Left lobe of liver (tissue), 2 donors: Measurements from ENCODE around the gene LTBP1. TPM values are rescaled to one million over a fixed set of nuclear protein-coding genes. Genes with fewer than 3 reads are reported as not detected.
"Not testable (repeated sequence)": the region's sequence is repeated elsewhere in the genome, so short reads cannot be mapped to it uniquely, and the experiment has no call there.

ENCODE experiments used
- ATAC-seq: fragments of 200-7000 bp; cut with Tn5 transposase; one replicate; pipeline ENCODE4 v1.9.1; 2020; ENCODE audit warnings: mild to moderate bottlenecking, moderate library complexity
- DNase-seq: peaks from one replicate; pipeline ENCODE4 v3.0.0-alpha.2; 2020; ENCODE audit warnings: low spot score
- total RNA-seq: library from RNA; stranded (reverse); gene quantifications from one replicate; pipeline ENCODE4 v1.2.1, GENCODE V29; 2021
- donor health status: DM: no; HTN: no; CAD: no; lungs with moderate emphysema.
- donor health status: DM: no; HTN: yes; CAD: no.

The LTBP1 gene
- total RNA-seq, 1 donor from 2014 or later = 5.8 TPM

DNA sequence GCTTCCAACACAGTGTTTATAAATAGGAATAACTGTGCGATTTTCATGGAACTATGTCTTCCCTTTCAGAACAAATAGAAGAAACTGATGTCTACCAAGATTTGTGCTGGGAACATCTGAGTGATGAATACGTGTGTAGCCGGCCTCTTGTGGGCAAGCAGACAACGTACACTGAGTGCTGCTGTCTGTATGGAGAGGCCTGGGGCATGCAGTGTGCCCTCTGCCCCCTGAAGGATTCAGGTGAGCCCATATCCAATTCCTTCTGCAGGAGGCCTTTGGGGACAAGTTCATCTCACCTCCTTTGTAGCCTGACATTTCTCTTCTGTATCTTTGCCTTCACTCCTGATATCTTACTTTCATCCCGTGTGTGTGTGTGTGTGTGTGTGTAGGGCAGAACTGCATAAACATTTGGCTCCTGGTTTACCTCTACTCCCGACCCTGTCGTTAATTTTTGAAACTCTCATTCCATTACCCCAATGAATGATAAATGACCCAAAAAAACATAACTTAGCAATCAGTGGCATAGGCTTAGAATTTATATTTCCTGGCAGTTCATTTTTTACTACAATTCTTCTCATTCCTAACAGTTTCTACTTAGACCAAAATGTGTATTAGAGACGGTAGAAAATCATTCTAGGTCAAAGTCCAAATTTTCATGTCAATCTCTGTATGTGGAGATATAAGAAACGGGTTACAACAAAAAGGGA lies 418.7 kb downstream of the LTBP1 start:
- ATAC-seq = no peak
- DNase-seq = no peak

DNA sequence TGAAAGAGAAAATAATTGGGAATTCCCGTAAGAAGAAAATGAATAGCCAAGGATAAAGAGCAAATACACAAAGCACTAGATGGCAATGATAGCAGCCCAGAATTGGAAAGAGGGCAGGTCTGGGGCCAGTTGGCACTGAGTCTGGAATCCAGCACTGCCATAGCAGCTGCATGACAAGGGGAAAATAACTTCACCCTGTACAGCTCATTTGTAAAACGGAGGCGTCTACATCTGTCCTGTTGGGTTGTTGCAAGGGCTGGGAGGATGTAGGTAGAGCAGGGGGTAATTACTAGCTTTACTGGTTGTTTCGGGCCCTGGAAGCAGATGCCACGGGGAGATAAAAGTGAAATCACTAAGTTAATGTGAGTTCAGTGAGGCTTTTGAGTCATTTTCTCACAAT lies 419.7 kb downstream of the LTBP1 start:
- peak; percentile 61 for ATAC-seq
- DNase-seq = no peak

DNA sequence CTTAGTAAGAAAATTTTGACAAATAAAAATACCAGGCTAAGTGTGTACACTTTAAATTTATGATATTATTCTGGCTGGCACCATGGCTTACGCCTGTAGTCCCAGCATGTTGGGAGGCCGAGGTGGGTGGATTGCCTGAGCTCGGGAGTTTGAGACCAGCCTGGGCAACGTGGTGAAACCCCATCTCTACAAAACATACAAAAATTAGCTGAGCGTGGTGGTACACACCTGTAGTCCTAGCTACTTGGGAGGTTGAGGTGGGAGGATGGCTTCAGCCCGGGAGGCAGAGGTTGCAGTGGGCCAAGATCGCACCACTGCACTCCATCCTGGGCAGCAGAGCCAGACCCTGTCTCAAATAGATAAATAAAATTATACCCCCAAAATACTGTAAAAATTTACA lies 421.8 kb downstream of the LTBP1 start:
- DNase-seq, ATAC-seq: not testable (repeated sequence)

DNA sequence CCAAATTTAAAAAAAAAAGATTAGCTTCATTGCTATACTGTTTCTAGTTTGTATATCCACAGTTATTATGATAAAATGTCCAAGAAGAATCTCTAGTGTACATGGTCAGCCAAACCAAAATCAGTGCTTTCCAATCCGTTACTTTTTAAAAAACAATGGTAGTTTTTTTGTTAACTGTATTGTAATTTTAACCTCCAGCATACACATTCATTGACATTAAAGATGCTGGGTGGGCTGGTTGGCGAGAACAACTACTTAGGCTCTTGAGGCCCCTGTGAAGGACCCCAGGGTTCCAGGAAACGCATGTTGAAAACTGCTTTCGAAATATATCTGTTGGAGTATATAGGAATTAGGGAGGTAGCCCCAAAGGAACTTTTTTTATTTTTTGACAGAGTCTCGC lies 422.4 kb downstream of the LTBP1 start:
- ATAC-seq = no peak
- no peak for DNase-seq

DNA sequence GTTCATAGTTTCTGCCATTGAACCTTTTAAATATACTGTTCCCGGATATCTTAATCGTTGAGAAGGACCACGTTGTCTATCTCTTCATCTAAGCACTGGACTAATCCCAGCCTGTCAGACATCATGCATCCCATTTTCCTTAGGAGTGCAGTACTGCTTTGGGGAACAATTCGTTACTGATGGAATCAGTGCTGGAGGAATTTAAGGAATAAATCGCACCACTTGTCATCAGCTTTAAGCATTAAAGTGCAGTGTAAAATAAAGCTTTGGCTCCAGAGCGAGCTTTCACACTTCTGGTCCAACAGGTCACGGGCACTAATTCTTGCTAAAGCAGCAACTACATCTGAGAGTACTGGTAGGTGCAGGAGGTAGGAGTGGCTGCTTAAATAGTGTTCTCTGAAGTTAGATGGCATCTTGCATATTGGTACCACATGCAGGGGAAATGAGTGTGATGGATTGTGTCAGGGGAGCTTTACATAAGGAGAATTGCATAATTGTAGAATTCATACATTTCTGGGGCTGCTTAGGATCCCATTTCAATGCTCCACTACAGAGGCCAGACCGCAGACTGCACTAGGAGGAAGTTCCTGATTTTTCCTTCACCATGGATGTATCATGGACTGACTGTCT lies 424.0 kb downstream of the LTBP1 start:
- DNase-seq (no peak), ATAC-seq (no peak)

DNA sequence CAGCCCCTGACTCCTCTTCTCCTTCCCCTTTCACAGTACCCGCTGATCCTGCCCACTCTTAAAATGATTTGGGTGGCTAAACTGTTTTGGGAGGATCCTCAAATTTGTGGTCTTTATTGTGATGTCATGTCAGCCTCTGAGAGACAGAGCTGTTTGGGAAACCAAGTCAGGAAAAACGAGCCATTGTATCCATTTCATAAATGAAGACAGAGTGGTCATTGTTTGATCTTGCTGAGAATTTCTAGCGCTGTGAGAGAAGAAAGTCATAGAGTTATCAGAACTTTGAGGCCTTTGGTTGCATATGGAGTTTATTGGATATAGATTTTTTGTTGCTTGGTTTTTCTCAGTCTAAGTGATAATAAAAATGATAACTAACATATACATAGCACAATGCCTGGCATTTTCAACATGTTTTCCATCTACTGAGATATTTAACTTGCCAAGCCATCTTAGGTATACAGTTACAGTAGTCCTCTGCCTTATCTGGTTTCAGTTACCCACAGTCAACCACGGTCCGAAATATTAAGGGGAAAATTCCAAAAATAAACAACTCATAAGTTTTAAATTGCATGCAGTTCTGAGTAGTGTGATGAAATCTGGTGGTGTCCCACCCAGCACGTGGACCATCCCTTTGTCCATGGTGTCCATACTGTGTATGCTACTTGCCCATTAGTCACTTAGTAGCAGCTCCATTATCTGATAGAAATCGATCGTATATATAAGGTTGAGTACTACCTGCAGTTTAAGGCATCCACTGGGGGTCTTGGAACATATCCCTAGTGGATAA lies 424.7 kb downstream of the LTBP1 start:
- DNase-seq (no peak), ATAC-seq (no peak)

DNA sequence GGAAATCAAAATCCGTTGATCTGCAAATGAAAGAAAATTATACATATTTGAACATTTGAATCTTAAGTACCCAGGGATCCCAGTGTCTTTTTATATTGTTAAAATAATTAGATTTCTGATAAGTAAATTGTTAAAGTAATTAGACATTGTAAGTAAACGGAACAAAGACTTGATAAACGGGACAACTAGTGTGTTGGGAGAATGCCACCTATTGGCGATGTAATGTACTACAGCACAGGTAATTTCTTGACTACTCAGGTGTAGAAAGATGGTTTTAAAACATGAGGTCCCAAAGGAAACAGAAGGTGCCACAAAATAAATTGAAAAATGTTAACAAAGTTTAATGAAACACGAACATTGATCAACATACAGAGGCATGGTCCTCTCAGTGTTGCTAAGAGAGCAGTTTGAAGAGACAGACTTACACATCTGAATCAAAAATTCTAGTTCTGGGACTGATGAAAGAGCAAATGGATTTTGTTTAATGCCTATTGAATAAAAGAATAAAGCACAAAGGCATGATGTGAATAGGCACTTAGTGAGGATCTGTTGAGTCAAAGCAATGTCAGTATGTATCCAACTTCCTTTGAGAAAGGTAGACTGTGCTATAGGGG lies 426.3 kb downstream of the LTBP1 start:
- ATAC-seq = peak; percentile 85

DNA sequence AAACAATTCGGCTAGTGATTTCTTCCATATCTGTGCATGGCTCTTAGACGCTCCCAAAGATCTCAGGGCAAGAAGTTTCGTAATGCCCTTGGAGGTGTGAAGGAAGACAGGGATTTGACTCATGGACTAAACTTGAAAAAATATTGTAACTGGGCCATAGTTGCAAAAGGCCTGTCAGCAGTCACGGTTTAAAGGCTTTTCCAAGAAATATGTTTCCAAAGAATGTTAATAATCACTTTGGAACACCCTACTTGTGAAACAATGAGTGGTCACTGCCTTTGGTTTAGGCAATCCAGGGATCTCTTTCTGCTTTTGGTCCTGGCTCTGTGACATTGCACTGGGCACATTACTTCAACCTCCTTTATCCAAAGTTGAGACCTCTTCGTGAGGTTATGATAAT lies 427.2 kb downstream of the LTBP1 start:
- no peak for ATAC-seq

More for the DNA sequence above, 426.3 kb downstream of the LTBP1 start:
- no peak for DNase-seq

DNA sequence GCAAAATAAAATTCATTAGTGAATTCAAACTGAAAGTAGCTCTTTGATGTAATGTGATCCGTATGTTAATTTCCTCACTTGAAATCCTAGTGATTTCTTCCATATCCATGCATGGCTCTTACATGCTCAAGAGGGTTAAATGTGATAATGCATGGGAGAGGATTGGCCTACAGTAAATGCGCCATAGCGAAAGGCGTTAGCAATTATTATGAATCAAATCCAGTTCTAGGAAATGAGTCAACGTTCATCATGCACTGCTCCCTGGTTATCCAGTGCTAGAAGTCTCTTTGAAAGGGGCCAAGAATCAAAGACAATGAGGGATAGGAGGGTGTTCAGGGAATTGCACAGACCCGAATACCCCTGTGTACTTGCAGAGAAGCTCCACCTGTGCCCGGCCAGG lies 428.3 kb downstream of the LTBP1 start:
- ATAC-seq (no peak), DNase-seq (no peak)

More for the DNA sequence above, 427.2 kb downstream of the LTBP1 start:
- DNase-seq = no peak

DNA sequence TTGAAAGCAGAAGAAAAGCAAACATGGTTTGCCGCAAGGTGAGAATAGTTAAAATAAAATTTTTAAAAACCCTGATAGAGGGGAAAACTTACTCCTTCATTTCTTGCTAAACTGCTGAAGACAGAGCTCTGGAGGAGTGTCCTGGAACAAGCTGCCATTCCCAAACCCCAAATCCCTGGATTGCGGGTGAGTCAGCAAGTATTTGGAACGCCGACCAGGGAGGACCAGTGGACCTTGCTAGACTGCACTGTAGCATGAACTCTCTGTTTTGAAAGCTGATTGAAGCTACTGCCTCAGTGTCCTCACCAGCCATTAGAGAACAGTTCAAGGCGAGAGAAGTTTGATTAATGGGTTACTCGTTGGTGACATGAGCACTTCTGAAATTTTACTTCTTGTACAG lies 430.3 kb downstream of the LTBP1 start:
- no peak for ATAC-seq

DNA sequence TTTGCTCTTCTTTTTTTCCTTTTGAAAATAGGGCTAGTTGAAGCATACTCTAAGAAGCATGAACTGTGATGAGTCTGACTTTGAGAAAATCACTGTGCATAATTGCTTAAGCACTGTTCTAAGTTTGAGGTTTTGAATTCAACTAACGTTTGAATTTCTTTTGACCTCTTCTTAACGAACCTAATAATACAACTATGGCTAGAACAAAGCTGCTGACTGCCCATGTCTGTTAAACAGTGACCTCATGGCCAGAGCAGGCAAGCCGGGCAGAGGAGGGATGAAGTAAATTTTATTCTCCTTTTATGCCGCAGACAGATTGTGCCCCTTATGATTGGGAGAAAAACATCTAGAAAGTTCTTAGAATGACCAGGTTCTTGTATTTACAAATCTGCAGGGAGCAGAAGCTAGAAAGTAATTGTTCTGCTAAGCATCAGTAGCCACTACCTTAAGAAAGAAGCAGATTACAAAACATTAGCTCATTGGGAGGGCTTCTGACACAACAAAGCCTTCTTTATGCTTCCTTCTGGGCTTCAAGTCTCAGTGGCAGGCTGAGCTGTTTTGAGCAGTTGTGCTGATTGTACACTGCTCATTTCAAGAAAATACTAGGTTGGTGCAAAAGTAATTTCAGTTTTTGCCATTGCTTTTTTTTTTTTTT lies 431.9 kb downstream of the LTBP1 start:
- no peak for ATAC-seq
- DNase-seq = no peak

More for the DNA sequence above, 430.3 kb downstream of the LTBP1 start:
- DNase-seq = no peak

DNA sequence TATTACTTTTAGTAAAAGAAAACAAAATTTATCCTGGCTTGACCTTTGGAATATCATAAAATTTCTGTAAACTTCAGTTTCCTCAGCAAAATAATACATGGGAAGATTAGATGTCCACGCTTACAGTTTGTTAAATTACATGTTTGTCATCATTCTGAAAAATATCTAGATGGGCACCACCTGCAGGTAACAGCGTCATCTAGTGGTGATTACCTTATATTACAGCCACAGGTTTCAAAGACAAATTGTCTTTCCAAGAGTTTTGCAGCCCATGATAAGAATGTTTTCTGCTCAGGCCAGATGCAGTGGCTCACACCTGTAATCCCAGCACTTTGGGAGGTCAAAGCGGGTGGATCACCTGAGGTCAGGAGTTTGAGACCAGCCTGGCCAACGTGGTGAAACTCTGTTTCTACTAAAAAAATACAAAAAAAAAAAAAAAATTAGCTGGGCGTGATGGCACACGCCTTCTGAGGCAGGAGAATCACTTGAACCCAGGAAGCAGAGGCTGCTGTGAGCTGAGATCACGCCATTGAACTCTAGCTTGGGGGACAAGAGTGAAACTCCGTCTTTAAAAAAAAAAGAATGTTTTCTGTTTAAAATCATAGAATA lies 433.4 kb downstream of the LTBP1 start:
- peak; percentile 44 for ATAC-seq
- DNase-seq = no peak

DNA sequence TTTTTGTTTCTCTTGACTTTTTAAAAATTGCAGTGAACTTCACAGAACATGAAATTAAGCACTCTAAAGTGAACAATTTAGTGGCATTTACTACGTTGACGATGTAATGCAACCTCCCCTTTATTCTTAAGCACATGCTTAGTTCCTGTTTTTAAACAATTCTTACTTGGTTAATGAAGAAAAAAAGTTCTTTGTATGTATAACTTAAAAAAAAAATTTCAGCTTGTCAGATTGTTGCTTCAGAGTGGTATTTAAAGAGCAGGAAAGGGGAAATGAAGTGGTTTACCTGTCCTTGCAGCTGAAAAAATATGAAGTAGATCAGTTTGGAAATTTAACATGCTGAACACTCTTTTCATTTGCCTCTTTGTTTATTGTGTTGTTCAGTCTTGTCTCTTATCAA lies 434.0 kb downstream of the LTBP1 start:
- ATAC-seq = no peak
- no peak for DNase-seq

DNA sequence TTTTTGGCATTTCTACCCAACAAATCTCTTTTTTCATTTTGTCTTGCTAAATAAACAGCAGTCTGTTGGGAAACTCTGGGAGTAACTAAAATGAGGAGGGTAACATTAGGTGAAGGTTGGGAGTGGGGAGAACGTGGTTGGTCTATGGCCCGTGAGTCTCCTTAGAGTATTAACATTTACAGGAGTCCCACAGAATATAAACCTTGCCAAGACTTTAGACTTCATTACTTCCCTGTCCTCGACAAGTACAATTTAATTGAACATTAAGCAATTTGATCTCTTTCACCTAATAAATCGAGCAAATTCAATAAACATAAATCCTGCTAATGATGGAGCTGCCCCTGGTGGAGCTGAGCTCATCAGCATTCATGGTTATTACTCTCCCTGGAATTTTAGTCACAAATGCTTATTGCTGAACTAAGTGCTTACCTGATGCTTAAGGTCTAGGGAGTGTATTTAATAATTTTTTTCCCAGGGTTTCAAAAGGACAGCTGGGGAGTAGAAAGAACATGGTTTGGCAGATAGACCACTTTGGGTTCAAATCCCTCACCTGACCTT lies 434.6 kb downstream of the LTBP1 start:
- DNase-seq (no peak), ATAC-seq (no peak)

DNA sequence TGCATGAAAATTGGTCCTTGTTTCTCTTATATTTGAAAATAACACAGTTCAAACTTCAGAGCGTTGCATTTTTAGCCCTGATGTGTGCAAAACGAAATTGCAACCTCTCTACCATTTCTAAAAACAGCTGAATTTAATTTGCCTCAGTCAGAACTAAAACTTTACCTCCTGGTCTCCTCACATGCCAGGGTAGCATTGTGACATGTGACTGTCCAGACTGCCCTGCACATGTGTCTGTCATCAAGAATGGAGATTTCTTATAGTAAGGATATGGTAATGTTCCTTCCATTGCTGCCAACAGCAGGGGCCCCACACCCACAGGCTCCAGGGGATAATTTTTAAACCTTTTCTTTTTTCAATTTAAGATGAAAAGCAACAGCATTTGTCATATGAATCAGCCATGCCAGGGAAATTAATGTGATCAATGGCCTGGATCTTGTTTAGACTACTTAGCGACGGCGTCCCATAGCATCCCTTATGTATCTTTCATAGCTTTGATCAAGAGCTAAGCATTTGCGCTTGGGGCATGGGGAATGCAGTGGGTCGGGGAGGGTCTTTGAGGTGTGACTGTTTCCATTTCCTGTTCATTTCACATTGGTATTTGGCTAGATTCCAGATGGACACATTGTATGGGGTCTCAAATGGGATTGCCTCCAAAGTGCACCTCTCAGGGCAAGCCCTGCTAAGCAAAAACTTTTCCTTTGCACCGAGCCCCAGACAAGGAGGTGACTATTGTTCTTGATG lies 437.3 kb downstream of the LTBP1 start:
- no peak for ATAC-seq
- no peak for DNase-seq

DNA sequence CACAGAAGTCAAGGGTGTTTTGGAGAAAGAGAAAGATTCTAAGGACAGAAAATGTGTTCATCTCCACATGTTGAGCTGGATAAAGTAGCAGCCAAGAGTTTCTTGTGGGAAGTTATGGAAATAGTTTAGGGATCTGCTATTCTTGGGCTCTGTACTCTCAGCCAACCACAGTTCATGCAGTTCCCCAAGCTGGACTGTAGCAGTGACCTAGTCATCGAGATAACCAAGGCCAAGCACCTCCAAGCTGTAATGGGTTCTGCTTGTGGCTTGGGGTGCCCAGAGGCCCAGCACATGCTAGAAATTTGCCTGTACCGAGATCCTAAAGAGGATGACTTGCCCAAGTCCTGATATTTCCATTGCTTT lies 437.8 kb downstream of the LTBP1 start:
- no peak for DNase-seq
- ATAC-seq = no peak

DNA sequence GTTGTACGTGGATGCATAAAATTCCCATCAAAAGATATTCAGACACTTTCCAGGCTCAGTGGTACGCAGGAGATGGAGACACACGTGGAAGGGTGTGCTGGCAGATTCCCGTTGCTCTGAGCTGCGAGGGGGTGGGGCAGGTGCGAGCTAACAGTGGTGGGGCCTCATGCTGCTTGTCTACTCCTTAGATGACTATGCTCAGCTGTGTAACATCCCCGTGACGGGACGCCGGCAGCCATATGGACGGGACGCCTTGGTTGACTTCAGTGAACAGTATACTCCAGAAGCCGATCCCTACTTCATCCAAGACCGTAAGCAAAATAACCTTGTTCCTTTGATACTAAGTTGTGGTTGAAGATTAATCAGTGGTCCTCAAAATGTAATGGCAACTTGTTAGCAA lies 442.2 kb downstream of the LTBP1 start:
- ATAC-seq (no peak), DNase-seq (no peak)

DNA sequence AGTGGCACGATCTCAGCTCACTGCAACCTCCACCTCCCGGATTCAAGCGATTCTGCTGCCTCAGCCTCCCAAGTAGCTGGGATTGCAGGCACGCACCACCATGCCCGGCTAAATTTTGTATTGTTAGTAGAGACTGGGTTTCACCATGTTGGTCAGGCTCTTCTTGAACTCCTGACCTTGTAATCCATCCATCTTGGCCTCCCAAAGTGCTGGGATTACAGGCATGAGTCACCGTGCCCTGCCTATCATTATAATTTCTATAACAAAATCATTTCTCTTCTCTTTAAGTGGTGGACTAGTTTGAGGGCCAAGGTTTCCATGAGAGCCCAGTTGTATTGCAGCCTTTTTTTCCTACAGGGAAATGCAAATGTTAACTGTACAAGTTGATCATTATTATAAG lies 442.9 kb downstream of the LTBP1 start:
- ATAC-seq, DNase-seq: not testable (repeated sequence)

DNA sequence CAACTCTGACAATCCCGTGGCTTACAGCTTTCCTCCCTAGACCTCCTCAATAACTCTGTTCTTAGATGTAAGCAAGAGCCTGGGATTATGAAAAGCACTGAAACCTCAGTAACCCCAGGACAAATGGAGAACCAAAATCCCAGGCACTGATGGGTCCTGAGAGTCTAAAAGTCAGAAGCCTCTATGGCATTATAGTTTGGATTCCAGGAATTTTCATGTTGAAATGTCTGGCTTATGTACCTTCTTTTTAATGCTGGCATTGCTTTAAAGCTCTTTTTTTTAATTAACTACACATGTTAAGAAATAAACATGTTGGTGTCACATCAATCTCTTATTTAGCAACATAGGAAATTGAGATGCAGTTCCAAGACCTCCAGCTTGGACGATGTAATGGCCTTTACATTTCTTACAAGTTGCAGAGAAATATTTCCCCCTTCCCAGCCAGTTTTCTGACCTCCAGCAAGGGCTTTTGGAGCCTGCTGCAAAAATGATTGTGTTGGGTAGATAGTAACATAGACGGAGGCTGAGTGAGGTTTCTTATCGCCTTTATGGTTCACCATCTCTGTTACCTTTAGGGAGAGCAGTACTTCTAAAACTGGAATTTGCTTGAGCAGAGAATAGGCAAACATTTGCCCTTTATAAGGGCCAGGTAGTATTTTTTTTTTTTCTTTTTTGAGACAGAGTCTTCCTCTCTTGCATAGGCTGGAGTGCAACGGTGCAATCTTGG lies 444.9 kb downstream of the LTBP1 start:
- ATAC-seq (no peak), DNase-seq (no peak)
